DOHH2 (cell line): ENCODE results near the gene STARD13.

ENCODE experiments used
- H3F3A ChIP-seq: fragments of 200-600 bp; sonication (generic), shearing (Covaris generic); 2 replicates; pipeline ENCODE4 v1.6.0; 2016; ENCODE audit warnings: antibody characterized with exemption, mild to moderate bottlenecking; ENCODE audit not compliant: control insufficient read depth, insufficient read depth
- H3K27ac ChIP-seq: fragments of 200-600 bp; sonication (generic); 2 replicates; pipeline ENCODE4 v1.5.1; 2014; ENCODE audit warnings: low read depth, mild to moderate bottlenecking, low read length, moderate library complexity
- H3K27me3 ChIP-seq: fragments of 200-600 bp; sonication (generic); 2 replicates; pipeline ENCODE4 v1.6.1; 2014; ENCODE audit warnings: mild to moderate bottlenecking, low read length, mixed read lengths; ENCODE audit not compliant: control insufficient read depth
- H3K36me3 ChIP-seq: fragments of 200-600 bp; sonication (generic); 2 replicates; pipeline ENCODE4 v1.6.1; 2014; ENCODE audit warnings: mild to moderate bottlenecking, low read length, moderate library complexity, mixed read lengths; ENCODE audit not compliant: control insufficient read depth
- H3K4me1 ChIP-seq: fragments of 200-600 bp; sonication (generic); 2 replicates; pipeline ENCODE4 v1.6.1; 2014; ENCODE audit warnings: mild to moderate bottlenecking, low read length, mixed read lengths; ENCODE audit not compliant: control insufficient read depth
- H3K4me2 ChIP-seq: fragments of 200-600 bp; sonication (generic); 2 replicates; pipeline ENCODE4 v1.6.0; 2014; ENCODE audit warnings: mild to moderate bottlenecking, low read length, moderate library complexity
- H3K4me3 ChIP-seq: fragments of 200-600 bp; sonication (generic); 2 replicates; pipeline ENCODE4 v1.5.1; 2014; ENCODE audit warnings: mild to moderate bottlenecking, low read length, mixed read lengths
- H3K79me2 ChIP-seq: fragments of 200-600 bp; sonication (generic); 2 replicates; pipeline ENCODE4 v1.6.1; 2014; ENCODE audit warnings: mild to moderate bottlenecking, low read length, mixed read lengths; ENCODE audit not compliant: control insufficient read depth
- H3K9me2 ChIP-seq: fragments of 200-600 bp; sonication (generic); replicated peaks from 2 replicates; pipeline ENCODE4 v1.6.1; 2014; ENCODE audit warnings: mild to moderate bottlenecking, low read length, mixed read lengths; ENCODE audit not compliant: control insufficient read depth
- H3K9me3 ChIP-seq: fragments of 200-600 bp; sonication (generic); 2 replicates; pipeline ENCODE4 v1.6.1; 2014; ENCODE audit warnings: antibody characterized with exemption, low read length, mixed read lengths; ENCODE audit not compliant: control insufficient read depth, insufficient read depth
- H4K20me1 ChIP-seq: fragments of 200-600 bp; sonication (generic); 2 replicates; pipeline ENCODE4 v1.6.0; 2014; ENCODE audit warnings: low read depth, mild to moderate bottlenecking, antibody characterized with exemption, low read length, moderate library complexity; ENCODE audit not compliant: control insufficient read depth, insufficient read depth
- EZH2phosphoT487 ChIP-seq: fragments of 200-600 bp; sonication (generic); IDR thresholded peaks from 2 replicates; pipeline ENCODE4 v1.6.1; 2017; ENCODE audit warnings: borderline replicate concordance, mild to moderate bottlenecking, antibody characterized with exemption, low read length, moderate library complexity, mixed read lengths
- TF ChIP-seq, protein P1 (sequence below): fragments of 200-600 bp; sonication (generic); IDR thresholded peaks from one replicate; pipeline ENCODE4 v1.5.1; 2014; ENCODE audit warnings: antibody characterized with exemption, mild to moderate bottlenecking, low read depth, low read length; ENCODE audit not compliant: poor library complexity, severe bottlenecking

Gene STARD13

DNA sequence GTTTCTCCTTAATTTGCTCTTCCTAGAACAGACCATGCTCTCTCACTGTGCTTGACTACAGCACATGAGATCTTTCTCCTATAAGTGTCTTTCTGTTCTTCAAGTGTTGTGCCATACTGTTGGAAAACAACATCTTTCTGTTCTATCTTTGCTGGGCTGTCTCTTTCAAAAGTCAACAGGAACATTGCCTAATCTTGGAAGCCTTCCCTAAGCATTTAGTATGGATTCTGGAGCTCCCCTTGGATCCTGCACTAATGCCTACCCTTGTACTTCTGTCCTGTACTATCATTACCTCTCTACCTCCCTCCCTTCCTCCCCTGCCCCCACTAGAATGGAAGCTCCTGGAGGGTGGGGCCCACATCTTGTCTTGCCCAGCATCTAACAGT lies 26.8 kb downstream of the STARD13 start:
- H3K4me3 ChIP-seq = no peak overlapping the region
- TF ChIP-seq, protein P1, sequence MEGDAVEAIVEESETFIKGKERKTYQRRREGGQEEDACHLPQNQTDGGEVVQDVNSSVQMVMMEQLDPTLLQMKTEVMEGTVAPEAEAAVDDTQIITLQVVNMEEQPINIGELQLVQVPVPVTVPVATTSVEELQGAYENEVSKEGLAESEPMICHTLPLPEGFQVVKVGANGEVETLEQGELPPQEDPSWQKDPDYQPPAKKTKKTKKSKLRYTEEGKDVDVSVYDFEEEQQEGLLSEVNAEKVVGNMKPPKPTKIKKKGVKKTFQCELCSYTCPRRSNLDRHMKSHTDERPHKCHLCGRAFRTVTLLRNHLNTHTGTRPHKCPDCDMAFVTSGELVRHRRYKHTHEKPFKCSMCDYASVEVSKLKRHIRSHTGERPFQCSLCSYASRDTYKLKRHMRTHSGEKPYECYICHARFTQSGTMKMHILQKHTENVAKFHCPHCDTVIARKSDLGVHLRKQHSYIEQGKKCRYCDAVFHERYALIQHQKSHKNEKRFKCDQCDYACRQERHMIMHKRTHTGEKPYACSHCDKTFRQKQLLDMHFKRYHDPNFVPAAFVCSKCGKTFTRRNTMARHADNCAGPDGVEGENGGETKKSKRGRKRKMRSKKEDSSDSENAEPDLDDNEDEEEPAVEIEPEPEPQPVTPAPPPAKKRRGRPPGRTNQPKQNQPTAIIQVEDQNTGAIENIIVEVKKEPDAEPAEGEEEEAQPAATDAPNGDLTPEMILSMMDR = no peak
- TF ChIP-seq EZH2phosphoT487 = no peak
- no peak overlapping the region for H3K4me2 ChIP-seq
- H3K4me1 ChIP-seq = no peaks in the 10 kb centered on the region
- H3K9me2 ChIP-seq = no peaks in the 10 kb centered on the region
- H3K79me2 ChIP-seq = no peaks in the 10 kb centered on the region
- no peaks in the 10 kb centered on the region for H3K36me3 ChIP-seq
- no peaks in the 10 kb centered on the region for H3F3A ChIP-seq
- no peaks in the 10 kb centered on the region for H3K27me3 ChIP-seq
- H3K27ac ChIP-seq = no peak overlapping the region
- no peaks in the 10 kb centered on the region for H3K9me3 ChIP-seq
- H4K20me1 ChIP-seq = no peaks in the 10 kb centered on the region

GRCh38 chr13:33257841-33258807 lies 27.4 kb downstream of the STARD13 start:
- Histone ChIP-seq H3K4me3 (no peak overlapping the region), H3K79me2 (no peaks in the 10 kb centered on the region), H3K9me2 (no peaks in the 10 kb centered on the region), H3K36me3 (no peaks in the 10 kb centered on the region), H4K20me1 (no peaks in the 10 kb centered on the region), H3K27ac (no peak overlapping the region), H3K9me3 (no peaks in the 10 kb centered on the region), H3F3A (no peaks in the 10 kb centered on the region), H3K4me2 (no peak overlapping the region), H3K4me1 (no peaks in the 10 kb centered on the region), H3K27me3 (no peaks in the 10 kb centered on the region)
- no peak for TF ChIP-seq EZH2phosphoT487
- TF ChIP-seq, protein P1 = no peak

DNA sequence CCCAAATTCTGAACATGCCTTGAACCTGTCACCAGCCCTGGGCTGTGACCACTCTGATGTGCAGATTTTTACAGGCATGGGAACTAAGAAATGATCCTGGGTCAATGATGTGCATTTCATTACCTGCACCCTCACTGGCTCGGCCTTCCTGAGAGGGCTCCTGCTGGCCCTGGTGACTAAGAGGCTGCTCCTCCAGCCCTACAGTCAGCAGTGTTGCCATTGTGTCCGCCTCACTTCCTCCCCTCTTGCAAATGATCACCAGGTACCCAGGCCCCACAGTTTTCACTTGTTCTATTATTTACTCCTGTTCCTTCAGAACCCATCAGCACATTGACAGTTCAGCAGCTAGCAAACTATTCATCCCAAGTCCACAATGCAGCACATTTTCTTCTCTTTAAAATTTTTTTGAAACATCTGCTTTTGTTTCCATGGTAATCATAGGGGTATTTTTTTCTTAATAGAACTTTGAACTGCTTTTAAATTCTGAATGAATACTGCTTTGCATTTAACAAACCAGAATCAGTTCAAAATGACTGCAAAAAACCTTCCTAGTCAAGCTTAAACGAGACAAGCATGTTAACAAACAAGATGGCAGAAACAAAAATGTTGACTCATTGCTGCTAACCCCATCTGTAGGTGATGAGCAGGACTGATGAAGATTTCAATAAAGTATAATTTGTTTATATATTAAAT lies 29.3 kb downstream of the STARD13 start:
- H3K4me1 ChIP-seq = no peaks in the 10 kb centered on the region
- H3K36me3 ChIP-seq = no peaks in the 10 kb centered on the region
- no peak overlapping the region for H3K4me2 ChIP-seq
- TF ChIP-seq, protein P1 = no peak
- no peak for TF ChIP-seq EZH2phosphoT487
- no peaks in the 10 kb centered on the region for H3K79me2 ChIP-seq
- no peak overlapping the region for H3K27ac ChIP-seq
- H3K4me3 ChIP-seq = no peak overlapping the region
- no peaks in the 10 kb centered on the region for H4K20me1 ChIP-seq
- H3K9me2 ChIP-seq = no peaks in the 10 kb centered on the region
- H3K9me3 ChIP-seq = no peaks in the 10 kb centered on the region
- H3K27me3 ChIP-seq = no peaks in the 10 kb centered on the region
- H3F3A ChIP-seq = no peaks in the 10 kb centered on the region
